ENCODE data around the gene ZSCAN1.
"Not testable (repeated sequence)": the region's sequence is repeated elsewhere in the genome, so short reads cannot be mapped to it uniquely, and the experiment has no call there.

Gene ZSCAN1, protein sequence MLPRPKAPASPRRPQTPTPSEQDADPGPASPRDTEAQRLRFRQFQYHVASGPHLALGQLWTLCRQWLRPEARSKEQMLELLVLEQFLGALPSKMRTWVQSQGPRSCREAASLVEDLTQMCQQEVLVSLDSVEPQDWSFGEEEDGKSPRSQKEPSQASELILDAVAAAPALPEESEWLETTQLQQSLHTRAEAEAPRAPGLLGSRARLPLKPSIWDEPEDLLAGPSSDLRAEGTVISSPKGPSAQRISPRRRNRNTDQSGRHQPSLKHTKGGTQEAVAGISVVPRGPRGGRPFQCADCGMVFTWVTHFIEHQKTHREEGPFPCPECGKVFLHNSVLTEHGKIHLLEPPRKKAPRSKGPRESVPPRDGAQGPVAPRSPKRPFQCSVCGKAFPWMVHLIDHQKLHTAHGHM

DNA sequence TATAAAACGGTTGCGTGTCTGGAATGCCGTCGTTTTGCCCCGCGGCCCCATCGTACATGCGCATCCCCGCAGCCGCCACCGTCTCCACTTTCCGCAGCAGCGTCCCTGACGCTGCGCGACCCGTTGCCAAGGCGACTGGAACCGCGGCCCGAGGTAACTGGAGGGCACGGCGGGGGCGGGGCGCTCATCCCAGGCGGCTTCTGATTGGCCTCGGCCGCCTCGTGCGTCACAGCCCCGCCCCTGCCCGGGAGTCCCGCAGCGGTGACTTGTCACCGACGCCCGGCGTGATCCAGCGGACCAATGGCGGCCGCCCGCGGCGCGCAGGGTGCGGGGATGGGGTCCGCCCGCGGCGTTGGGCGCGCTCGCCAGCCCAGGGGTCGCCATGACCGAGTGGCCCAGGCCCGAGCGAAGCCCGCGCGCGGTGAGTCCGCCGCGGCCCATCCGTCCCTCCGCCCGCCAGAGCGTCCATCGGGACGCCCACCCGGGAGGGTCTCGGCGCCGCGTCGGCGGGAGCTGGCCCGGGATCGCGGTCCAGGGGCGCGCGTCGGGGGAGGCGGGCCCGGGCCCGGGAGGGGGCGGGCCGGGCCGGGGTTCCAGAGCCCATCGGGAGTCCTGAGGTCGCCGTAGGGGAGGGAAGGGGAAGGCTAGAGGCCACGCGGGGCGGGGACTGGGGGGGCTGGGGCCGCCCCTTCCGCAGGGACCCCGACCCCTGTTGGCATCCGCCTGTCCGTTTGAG is at the start of gene ZSCAN1:
ZSCAN1 (plus strand) TSS at position 285 of the 736 bp plus-strand sequence. CDS start 3,812 bp downstream, outside the sequence.
- no peak for DNase-seq

DNA sequence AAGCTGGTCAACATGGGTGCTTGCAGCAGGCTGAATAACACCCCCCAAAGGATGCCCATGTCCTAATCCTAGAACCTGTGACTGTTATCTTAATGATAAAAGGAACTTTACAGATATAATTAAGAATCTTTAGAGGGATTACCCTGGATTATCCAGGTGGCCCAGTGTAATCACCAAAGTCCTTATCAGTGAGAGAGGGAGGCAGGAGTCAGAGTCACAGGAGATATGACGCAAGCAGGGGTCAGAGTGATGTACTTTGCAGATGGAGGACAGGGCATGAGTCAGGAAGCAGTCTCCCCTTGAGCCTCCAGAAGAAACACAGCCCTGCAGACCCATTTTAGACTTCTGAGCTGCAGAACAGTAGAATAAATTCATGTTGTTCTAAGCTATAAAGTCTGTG is 41.0 kb upstream of the ZSCAN1 start:
- DNase-seq, result no peak

DNA sequence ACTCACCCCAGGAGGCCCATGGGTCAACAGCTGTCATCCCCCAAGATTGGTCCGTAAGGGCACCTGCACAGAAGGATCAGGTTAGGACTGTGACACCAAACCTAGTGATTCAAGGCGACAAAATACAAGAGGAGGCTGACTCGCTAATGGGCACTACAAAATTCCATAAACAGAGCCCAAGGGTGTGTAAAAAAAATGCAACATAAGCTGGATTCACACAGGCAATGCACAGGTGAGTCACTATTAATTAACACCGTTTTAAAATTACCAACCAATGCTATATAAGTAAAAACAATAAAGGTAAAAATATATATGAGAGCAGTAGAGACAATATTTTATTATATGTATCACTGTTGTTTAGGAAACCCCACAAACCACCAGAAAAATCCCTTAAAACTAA is 33.1 kb upstream of the ZSCAN1 start:
- DNase-seq, result no peak

DNA sequence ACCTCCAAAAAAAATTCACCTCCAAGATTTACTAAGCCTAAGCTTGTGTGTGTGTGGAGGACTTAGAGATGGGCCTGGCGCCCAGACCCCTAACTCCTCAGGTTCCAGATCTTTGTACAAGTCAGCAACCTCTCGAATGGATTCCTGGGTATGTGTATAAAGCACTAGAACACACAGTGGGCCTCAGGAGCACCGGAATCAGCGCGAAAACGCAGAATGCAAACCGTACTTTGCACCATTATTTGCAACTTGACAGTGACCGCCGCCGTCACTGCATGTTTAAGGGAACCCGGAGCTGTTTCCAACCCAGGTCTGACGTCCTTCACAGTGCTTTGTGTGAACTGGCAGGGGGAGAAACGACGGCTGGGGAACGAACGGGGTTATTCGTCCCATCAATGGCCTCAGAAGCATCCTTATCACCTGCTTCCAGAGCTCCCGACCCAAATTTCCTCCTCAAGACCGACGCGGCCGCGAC is 31.9 kb upstream of the ZSCAN1 start:
- DNase-seq, result no peak

DNA sequence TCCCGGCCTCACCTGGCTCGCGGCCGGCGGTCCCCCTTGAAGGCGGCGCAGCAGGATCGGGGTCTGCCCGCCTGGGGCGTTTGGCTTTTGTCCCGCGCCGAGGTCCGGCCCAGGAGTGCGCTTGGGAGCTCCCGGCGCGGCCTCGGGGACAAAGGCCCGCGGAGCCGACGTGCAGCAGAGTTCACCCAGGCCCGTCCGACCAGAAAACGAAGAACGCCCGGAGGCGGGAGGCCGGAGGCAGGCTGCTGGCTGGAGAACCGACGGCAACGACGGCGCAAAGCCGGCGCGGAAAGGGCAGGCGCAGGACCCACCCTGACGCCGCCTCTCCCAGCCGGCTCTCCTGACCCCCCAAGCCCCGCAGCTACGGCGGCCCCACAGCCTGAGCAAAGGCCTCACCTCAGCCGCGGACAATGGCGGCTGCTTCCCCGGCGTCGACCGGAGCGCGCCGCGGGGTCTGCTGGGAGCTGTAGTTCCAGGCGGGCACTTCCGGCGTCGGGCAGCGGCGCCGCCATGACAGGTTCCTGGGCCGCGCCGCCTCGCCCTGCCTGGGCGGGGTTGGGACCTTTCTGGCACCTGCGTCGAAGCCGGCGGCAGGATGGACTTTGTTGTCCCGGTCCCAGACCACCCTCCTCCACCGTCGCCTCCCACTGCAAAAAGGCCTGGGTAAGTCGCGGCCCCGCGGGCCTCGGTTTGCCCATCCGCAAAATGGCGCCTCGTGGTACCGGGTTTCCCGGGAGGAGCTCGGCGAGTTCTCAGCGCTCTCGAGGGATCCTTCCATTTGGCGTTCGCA is 31.2 kb upstream of the ZSCAN1 start, which contains the start of gene ZNF606:
ZNF606 (minus strand) TSS at position 437 of the 790 bp plus-strand sequence. CDS start 1,501 bp downstream, outside the sequence.
- peak; percentile 66 for DNase-seq

DNA sequence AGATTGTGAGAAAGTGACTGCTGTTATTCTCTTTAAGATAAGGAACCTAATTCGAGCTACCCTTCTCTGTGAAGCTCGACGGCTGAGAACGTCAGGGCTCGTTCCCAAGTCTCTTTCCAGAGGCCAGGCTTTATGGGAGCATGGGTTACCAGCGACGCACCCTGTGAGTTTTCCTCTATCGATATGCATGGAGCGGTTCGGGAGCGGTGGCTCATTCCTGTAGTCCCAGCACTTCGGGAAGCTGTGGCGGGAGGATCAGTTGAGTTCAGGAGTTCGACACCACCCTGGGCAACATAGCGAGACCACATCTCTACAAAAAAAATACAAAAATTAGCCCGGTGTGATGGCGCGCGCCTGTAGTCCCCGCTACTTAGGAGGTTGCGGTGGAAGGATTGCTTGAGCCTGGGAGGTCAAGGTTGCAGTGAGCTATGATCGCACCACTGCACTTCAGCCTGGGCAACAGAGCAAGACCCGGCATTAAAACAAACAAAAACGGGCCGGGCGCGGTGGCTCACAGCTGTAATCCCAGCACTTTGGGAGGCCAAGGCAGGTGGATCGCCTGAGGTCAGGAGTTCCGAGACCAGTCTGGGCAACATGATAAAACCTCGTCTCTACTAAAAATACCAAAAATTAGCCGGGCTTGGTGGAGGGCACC is 30.5 kb upstream of the ZSCAN1 start:
- DNase-seq, result no peak

DNA sequence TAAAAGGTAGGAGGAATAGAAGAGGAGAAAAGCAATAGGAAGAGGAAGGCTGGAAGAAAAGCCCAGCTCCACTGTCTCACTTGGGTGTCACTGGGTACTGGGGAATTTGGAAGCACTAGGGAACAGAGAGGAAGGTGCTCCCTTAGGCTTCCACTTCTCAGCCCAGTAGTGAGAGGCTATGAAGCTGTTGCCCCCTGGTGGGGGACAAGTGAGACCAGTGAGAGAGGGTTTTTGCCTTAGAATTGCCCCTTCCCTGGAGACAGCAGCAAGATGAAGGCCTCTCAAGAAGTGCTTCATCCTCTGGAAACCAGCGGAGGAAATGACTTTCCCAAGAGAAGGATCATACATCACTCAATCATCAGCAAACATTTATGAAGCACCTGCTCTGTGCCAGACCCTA is 26.5 kb upstream of the ZSCAN1 start:
- no peak for DNase-seq

DNA sequence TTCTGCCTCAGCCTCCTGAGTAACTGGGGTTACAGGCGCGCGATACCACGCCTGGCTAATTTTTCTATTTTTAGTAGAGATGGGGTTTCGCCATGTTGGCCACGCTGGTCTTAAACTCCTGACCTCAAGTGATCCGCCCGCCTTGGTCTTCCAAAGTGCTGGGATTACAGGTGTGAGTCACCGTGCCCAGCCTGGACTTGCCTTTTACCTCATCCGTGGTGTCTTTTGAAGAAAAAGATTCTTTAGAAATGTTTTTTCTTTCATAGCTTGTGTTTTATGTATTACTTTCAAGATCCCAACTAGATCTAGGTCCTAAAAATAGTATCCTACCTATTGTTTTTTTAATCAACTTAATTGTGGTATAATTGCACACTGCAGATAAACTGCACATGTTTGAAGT is 24.9 kb upstream of the ZSCAN1 start:
- not testable (repeated sequence) for DNase-seq

DNA sequence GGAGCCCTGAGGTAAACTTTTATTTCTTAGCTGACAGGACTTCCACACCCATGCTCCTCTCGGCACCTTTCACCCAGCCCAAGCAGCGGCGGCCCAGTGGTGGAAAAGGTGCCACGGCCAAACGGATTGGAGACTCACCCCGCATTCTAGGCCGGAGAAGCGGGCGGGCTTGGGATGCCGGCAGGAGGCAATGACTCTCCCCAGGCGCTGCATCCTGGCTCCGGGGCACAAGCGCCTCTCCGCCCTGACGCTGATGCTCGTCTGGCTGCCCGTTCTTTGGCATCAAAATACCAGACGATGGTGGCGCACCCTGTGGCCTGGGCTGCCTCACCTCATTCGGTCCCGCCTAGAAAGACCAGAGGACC is 24.5 kb upstream of the ZSCAN1 start:
- no peak for DNase-seq

DNA sequence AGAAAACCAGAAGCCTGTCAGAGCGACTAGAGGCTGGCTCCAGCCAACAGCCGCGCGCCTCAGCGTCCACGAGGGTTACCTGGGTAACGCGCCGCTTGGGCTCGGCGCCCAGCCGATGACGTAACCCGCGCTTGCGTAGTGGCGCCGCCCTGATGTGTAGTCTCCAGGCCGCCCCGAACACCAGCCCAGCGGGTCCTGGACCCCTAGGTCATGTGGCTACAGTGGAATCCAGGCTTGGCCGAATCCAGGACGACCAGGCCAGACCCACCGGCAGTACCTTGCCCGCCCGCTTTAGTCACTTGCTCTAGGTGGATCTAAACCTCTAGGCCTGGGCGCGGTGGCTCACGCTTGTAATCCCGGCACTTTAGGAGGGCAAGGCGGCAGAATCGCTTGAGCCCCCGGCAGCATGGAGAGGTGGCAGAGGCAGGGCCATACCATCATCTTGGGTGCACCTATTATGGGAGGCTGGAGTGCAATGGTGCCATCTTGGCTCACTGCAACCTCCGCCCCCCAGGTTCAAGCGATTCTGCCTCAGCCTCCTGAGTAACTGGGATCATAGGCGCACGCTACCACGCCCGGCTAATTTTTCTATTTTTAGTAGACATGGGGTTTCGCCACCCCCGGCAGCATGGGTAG is 24.0 kb upstream of the ZSCAN1 start:
- DNase-seq, result no peak

DNA sequence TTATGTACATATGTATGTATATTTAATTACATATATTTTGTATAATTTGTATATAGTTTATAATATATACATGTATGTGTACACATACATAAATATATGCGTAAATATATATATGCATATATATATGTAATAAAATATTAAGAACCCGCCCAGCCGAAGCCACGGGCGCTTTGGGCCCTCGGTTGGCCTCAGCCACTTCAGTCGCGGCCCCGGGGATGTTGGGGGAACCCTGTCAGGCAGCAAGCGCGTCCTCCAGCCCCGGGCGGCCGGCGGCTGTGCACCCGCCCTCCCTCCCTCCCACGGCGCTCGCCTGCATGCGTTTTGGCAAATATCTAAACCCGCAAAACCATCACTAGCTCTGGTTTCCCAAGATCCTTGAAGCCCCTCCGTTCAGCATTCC is 23.3 kb upstream of the ZSCAN1 start:
- no peak for DNase-seq

DNA sequence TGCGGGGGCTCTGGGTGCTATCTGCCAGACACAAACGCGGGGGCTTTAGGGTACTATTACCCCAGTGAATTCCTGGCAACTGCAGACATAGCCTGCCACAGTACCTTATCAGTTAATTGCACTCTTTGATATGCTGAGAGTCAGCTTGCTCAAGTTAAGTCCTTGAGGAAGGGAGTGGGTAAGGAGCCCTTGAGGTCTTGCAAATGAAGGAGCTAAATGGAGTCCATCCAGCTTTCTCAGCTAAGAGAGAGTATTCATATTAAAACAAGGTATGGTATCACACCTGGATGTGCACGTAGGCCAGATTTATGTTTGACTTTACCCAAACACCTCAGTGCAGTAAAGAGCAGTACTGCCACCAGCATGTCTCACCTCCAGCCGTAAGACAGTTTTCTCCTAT is 19.7 kb upstream of the ZSCAN1 start:
- no peak for DNase-seq

DNA sequence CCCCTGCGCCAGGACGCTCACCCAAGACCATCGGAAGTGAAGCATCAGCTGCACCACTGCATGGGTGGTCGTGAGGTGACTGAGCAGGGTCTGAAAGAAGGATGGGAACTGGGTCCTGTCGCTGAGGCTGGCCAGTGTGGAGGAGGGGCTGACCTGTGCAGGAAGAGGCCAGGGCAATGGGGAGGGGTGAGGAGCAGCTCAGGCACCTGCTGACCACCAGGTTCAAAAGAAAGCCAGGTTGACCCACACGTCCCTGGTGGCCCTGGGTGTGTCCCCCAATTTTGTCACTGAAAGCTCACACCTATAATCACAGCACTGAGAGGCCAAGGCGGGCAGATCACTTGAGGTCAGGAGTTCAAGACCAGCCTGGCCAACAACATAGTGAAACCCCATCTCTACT is 13.7 kb upstream of the ZSCAN1 start:
- DNase-seq, result no peak

DNA sequence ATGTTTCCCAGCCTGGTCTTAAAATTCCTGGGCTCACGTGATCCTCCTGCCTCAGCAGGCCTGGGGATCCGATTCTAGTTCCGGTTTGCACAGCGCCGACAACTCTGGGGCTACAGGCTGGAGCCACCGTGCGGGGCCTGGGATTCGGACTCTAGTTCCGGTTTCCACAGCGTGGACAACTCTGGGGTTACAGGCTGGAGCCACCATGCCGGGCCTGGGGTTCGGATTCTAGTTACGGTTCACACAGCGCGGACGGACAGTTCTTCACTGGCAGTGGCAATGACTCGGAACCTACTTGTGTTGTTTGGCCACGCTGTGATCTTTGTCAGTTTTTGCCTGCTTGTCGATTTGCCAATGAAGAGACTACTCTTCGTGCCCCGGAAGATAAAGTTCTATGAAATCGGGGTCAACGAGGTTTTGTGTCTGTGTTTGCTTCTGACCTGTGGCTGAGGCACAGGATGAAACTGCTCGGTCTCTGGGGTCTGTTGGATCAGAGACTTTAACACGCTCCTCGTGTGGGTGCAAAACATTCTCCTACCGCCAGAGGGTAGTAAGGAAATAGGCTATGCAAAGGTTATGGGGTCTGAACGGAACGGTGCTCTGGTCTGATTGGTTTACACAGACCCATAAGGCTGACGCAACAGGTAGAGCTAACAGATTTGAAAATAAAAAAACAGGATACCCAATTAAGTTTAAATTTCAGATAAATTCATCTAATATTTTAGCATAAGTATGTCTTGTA is 12.1 kb upstream of the ZSCAN1 start:
- DNase-seq, result no peak

DNA sequence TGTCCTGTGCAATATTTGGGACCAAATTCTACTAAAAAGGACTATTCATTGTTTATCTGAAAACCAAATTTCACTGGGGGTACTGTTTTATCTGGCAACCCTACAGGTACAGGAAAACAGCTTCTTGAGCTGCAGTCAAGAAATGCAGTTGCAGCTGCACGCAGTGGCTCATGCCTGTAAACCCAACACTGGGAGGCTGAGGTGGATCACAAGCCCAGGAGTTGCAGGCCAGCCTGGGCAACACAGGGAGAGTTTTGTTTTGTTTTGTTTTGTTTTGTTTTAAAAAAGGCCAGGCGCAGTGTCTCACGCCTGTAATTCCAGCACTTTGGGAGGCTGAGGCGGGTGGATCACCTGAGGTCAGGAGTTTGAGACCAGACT is 11.6 kb upstream of the ZSCAN1 start:
- no peak for DNase-seq

DNA sequence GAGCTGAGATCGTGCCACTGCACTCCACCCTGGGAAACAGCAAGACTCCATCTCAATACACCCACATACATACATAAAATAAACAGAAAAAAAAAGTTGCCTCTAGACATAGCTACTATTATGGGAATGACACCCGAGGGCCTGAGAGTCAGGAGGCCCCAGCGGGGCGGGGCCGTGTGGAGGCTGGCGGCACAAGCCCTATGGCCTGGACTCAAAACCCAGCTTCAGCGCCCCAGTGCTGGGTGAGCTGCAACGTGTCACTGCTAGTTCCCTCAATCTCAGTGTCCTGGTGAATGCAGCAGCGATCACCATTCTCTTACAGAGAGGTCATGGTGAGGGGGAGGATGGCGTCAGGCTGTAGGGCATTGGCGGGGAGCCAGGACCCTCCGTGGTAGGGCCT is 9.2 kb upstream of the ZSCAN1 start:
- no peak for DNase-seq

DNA sequence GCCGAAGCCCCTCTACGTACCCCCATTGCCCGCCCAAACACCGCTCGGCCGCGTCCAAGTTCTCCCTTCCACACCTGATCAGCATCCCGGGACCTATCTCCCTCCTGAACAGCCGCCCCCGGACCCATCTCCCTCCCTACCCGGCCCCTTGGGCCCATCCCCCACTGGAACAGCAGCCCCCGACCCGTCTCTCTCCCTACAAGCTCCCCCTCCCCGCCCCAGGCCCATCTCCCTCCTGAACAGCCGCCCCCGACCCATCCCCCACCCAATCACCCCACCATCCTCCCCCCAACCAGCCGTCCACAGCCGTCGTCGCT is 610 bp downstream of the ZSCAN1 start:
- DNase-seq, result no peak

DNA sequence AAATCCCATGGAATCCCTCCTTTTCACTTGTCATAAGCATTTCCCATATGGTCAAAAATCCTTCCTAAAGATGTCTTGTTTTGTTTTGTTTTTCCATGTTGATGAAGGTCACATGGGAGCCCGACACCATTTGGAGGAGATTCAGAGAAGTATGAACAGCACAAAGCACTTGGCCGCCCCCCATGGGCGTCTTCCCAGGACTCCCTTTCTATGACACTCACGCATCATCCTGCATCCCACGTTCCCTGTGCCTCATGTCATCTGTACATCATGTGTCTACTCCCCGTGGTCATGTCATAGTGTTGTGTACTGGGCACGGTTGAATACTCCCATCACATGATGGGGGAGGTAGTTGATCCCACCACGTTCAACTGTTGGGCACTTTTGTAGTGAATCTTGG is 2.0 kb downstream of the ZSCAN1 start:
- DNase-seq, result no peak

DNA sequence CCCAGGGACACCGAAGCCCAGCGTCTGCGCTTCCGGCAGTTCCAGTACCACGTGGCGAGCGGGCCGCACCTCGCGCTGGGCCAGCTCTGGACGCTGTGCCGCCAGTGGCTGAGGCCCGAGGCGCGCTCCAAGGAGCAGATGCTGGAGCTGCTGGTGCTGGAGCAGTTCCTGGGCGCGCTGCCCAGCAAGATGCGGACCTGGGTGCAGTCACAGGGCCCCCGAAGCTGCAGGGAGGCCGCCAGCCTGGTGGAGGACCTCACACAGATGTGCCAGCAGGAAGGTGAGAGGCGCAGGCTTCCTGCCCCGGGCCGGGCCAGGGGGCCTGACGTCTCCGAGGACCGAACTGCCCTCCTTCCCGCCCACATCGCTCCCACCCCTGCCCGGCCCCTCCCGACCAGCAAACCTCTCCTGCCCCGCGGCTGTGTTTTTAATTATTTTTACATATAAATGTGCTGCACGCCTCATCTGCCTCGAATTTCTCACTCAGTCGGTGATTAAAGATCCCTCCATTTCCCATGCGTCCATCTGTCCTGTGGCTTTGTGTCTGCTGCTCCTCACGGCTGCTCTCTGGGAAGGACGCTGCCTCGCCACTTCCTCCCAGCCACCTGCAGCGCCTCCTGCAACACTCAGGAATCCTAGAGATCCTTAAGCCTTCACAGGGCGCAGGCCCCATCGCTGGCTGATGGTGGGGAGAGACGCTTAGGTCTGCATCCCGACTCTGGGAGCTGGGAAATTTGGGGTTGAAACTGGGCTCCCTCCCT is 4.3 kb downstream of the ZSCAN1 start:
- DNase-seq, result no peak

DNA sequence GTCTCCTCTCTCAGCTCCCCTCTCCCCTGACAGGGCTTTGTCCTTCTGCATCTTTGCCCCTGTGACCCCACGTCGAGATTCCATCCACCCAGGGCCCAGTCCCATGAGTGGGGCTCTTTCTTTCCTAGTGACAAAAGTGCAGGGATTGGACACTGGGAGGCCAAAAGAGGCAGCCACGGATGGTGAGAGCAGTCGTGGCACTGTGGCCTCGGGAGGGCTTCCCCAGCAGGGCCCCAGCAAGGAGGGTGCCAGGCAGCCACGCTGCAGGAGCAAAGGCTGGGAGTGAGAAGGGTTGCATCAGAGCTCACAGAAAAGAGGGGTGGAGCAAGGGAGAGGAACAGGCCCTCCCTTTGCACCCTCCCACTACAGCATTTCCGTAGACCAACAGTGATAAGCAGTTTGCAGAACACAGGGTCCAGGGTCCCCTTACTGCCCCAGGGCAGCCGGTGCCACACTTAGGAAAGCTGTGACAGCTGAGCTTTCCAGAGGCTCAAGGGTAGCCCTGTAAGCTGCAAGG is 4.9 kb downstream of the ZSCAN1 start:
- no peak for DNase-seq
